HL-60/S4 (cell line): ENCODE results near the gene FLT3.
"Not testable (repeated sequence)": the region's sequence is repeated elsewhere in the genome, so short reads cannot be mapped to it uniquely, and the experiment has no call there.

Source experiments
- in situ Hi-C: fragments of 300-500 bp; cut with MboI; formaldehyde crosslinking; loops from 2 replicates; pipeline ENCODE4 v1.14.3; 2022; ENCODE audit warnings: low sequenced_read_pairs

Gene FLT3

DNA sequence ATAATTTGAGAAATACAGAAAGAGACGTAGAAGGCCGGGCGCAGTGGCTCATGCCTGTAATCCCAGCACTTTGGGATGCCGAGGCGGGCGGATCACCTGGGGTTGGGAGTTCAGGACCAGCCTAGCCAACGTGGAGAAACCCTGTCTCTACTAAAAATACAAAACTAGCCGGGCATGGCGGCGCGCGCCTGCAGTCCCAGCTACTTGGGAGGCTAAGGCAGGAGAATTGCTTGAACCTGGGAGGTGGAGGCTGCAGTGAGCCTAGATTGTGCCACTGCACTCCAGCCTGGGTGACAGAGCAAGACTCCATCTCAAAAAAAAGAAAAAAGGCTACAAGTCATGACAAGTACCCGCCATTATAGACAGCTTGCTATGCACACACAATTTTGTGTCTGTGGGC, 95.4 kb downstream of the FLT3 start:
- in situ Hi-C loops, result not testable (repeated sequence)

DNA sequence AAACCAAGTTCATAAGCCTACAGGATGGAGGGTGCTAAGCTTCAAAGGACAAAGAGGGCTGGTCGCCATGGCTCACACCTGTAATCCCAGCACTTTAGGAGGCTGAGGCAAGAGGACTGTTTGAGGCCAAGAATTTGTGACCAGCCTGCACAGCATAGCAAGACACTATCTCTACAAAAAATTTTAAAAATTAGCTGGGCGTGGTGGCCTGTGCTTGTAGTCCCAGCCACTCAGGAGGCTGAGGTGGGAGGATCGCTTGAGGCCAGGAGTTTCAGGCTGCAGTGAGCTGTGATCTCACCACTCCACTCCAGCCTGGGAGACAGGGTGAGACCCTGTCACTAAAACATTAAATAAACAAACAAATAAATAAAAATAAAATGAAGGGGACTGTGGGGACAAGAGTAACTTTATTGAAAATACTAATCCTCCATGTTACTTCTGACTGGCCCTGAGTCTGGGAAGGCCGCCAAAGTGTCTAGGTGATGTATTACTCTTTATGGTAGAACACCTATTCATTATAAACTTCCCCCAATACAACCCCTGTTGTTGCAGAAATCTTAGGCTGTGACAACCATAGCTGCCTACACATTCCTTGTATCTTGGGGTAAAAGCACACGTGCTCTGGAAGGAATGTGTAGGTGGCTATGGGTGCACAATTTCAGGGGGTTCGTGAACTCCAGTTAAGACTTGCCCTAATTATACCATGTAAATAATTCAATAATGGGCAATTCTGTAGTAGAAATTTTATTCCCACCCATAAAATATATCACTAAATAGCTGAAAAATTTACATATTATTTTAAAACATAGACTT, 97.3 kb downstream of the FLT3 start:
- in situ Hi-C loops, result no loop called here

DNA sequence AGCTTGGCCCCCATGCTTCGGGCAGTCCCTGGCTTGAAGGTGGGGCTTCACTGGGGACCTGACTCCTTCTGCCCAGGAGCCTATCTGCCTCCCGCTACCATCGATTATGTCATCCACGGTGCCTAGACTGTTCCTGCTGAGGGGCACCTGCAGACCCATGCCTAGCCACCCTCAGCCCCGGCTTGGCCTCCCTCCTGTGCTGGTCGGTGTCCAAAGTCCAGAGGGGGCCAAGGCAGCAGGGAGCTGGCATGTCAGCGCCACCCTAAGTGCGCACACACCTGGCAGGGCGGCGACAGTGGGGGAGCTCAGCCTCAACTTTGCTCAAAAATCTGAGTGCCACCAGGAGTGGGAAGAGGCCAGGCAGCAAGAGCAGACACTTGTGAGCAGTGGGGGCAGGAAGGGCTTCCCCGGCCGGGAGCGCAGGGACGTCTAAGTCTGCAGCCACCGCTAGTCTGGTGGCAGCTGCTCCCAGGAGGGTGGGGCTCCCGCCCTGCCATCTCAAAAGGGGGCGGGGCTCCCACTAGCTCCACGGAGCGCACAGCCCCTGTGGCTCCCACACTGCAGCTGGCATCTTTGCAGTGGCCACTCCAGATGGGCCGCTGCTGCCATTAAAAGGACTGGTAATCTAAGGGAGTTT, 98.4 kb downstream of the FLT3 start:
- in situ Hi-C loops, result no loop called here

DNA sequence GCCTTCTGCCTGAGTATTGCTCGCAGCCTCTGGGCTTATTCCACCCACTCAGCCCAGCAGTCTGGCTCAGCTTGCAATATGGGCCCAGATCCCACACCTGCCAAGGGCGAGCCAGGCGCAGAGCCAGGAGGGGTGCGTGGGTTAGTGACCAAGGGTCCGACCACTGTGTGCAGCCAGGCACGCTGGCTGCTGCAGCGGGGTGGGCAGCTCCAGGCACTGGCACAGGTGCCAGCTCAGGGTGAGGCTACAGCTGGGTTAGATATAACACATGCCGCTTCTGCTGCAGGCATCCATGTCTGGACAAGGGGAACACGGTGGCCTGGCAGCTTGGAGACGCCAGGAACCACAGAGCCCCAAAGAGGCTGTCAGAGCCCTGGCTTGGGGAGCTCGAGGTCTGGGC, 99.3 kb downstream of the FLT3 start:
- in situ Hi-C loops, result no loop called here

DNA sequence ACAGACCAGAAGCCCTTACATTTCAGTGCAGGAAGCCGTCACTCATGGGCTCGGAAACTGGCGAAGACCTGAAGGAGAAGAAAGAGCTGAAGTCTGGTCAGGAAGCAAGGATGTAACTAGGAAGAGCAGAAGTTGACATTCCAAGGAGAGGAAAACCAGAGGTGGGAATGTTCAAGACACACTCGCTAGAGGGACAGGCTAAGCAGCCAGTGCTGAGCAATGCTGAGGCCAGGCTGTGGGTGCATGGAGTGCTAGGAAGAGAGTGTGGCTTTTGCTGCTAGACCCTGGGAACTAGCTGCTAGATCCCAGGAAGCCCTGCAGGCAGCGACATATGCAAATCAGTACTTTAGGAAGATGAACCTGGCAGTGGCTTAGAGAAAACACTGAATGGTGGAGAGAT, 99.8 kb downstream of the FLT3 start:
- in situ Hi-C loops, result no loop called here

DNA sequence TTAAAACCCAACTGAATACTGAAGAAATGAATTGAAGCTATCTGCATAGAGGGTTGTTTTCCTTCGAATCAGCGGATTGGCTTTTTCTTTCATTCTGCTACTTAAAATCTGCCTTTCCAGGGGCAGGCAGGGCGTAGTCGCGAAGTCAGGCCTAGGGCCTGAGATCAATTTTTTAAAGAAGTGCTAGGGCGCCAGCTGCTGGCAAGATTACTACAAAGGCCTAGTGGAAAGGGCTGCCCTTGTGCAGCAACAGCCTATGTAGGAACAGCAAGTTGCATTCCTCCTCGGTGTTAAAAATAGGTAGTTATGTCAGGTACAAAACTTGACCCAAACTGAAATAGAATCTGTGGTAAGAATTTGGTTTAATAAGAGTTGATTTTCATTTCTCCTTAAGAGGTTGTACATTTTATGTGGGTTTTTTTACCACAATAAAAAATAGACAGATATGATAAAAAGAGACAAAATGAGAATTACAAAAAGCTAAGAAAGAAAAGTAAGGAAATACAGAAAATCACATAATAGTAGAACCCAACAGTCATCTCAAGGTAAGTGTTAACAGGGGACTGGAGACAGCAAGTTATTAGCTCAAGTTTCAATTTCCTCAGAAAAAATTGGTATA, 102.4 kb downstream of the FLT3 start:
- in situ Hi-C loops, result no loop called here

DNA sequence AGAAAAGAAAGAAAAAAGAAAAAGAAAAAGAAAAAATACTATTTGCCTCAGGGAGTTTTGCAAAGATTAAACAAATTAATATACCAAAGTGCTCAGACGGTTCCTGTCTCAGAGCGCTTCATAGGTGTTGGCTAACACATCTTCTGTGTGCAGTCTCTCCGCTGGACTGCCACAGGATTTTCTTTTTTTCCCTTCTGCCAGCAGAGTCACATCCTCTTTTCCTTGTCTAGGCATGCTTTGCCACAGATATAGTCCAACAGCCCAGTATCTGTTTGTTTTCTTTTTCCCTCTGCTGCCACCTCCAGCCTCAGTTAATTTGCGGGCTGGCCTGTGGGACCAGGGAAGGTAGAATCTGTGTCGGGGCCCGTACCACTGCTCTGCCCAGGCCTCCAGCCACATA, 108.5 kb downstream of the FLT3 start:
- in situ Hi-C loops, result no loop called here

DNA sequence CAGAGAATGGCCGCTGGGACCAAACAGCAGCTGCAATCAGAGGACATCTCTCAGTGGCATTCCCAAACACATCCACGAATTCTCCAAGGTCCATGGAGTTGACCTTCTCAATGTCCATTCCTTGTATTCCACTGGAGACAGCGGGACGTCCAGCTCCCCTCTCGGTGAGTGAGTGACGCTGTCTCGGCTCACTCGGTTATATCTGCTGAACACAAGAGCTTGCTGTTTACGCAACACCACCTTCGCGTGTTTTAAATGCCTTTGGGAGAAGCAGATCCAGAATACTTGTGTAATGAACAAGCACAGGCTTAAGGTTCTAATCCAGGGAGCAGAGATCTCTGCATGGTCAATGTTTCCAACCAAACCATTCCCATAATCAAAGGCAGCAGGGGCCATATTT, 111.9 kb downstream of the FLT3 start, which contains the start of gene URAD:
Gene URAD (minus strand): TSS at position 174 of the 400 bp plus-strand sequence. CDS start 56 bp downstream, at position 118.
- in situ Hi-C loops, result no loop called here

DNA sequence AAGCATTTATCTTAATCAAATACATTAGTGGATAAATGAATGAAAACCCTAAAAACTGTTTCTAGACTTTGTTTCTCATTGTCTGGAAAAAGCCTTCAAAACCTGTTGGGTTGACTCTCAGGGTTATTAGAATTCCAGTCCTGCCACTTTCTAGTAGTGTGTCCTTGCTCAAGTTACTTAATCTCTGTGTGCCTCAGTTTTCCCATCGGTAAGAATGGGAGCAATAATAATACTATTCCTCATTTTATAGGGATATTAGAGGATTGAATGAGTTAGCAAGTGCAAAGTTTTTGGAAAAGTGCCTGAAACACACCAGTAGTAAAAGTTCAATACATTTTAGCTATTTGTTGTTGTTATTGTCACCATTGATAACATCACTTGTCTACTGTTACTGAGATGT, 114.8 kb downstream of the FLT3 start:
- in situ Hi-C loops, result no loop called here

DNA sequence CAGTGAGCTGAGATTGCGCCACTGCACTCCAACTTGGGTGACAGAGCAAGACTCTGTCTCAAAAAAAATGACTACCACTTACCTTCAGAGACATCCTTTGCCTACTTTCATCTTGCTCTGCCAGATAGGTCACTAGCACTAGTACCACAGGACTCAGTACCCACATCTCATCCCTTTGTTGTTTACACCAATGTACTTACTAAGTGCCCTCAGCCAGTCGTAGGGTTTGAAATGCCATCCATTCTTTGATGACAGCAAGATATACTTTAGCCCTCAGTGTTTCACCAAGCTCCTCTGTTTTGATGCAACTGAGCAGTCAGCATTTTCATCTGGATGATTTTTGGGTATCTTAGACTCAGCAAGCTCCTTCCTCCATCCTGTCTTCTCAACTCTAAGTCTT, 118.0 kb downstream of the FLT3 start:
- in situ Hi-C loops, result no loop called here

DNA sequence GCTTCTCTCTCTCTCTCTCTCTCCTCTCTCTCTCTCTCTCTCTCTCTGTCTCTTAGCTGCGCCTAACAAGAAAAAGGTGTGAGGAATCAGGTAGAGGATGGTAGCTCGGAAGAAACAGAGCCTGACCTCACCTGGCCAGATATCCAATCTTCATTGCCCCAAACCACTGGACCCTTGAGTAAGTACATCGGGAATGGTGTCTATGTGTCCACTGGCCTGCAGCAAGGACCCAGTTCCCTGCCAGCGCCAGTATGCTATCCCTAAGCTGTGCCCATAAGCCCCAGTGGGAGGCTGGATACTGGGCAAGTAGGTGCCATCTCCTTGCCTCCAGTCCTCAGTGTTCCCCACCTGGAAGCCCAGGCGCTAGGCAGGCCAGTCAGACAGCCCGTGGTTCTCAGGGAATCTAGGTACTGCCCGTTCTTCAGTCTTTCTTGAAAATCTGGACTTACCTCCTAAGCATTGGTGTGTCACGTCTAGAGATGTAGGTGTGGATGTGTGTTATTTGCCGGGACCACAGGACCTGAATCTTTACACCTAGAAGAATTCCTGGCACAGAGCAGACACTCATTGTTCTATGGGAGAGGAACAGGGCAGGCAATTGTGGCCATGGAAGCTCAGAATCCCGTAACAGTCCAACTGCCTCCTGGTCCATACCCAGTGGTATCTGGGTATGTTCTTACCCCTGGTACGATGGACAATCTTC, 119.2 kb downstream of the FLT3 start:
- in situ Hi-C loops, result no loop called here

DNA sequence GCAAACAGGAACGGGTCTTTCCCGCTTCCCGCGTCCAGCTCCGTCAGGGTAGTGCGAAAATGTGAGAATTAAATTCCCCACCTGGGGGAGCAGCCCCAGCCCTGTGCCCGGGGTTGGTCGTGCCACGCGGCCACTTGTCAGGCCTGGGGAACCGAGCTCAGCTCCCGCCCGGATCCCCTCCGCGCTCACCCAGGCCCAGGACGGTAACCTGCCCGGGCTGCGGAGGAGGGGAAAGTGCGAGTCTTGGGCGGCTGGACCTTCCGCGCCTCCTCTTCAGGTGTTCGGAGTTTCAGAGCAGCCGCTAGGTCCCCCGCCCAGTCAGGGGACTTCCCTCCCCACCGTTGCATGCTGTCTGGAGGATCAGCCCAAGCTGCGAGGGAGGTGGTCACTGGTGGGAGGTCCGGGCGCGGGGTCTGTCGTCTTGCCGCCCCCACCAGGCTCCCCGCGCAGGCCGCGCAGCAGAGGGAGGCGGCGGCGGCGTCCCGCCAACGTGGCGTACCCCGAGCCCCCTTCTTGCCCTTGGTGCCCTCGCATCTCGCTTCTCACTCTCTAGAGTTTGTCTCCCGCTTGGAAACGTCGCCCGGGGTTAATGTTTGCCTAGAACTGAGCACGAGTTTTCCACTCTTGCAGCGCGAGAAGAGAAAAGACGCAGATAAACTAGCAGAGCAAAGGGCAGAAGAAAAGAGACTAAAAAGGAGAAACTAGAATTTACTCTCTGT, 119.9 kb downstream of the FLT3 start:
- in situ Hi-C loops, result no loop called here

DNA sequence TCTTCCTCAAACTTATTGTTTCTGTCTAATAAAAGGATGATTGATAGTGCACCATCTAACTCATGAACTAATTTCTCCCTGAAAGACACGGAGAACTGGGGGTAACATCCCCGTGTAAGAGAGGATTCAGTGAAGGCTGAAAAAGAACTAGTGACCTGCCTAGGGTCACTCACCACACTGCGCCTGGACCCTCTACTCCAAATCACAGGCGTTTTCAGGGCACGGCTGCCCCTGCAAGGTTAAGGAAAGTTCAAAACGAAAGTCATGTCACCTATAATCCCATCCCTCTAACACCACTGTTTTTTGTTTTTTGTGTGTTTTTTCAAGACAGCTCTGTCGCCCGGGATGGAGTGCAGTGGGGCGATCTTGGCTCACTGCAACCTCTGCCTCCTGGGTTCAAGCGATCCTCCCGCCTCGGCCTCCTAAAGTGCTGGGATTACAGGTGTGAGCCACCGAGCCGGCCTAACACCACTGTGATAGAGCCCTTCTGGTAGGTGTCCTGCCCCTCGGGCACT, 120.6 kb downstream of the FLT3 start:
- in situ Hi-C loops, result no loop called here

DNA sequence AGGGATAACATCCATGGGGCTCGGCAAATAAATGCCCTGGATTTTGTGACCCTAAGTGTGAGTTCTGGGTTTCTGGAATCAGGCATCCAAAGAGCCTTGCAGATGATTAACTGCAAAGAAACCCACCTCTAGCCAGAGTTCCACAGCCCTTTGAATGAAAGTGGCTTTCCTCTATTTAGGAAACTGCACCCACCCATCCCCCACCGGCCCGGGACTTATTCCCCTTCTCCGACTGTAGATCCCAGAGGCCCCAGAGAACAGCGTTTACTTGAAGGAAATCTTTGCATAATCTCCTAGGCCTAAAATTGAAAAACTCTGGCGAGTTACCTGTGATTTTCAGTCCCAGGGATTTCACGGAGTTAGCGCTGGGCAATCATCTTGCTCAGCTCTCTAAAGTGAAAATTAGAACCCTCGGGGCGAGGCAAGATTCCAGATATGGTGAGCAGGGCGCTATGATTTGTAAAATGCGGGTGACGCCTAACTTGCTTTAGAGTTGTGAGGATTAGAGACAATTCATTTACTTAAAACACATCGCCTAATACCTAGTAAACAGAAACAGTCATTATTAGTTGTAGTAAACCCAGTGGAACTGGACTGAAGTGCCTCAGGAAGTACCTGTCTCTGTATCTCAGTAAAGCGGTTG, 121.3 kb downstream of the FLT3 start:
- in situ Hi-C loops, result no loop called here

DNA sequence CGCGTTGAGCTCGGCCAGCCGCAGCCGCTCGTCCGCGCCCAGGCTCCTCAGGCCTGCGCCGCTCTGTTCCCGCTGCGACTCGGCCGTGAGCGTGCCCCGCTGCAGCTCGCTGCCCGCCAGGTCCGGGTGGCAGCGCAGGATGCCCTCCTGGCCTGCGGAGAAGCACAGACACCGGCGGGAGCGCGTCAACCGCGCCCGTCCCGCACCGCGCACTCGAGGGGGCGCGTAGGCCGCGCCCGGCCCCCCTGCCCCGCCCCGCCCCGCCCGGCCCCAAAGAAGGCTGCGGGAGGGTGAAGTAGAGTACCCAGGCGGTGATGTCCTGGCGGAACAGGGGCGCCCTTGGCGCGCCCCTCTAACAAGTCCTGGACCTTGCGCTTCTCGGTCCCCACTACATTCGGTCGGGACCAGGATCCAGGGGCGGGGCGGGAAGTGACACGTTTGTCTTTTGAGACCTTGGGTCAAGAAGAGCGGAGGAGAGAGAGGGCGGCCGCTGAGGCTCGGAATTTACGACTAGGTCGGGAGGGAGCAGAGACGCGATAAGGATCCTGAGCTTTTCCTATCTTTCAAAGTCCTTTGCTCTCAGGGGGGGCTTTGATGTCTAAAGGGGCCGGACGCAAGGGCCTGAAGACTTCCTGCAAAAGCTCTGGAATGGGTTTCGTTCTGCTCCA, 121.9 kb downstream of the FLT3 start:
- in situ Hi-C loops, result no loop called here

DNA sequence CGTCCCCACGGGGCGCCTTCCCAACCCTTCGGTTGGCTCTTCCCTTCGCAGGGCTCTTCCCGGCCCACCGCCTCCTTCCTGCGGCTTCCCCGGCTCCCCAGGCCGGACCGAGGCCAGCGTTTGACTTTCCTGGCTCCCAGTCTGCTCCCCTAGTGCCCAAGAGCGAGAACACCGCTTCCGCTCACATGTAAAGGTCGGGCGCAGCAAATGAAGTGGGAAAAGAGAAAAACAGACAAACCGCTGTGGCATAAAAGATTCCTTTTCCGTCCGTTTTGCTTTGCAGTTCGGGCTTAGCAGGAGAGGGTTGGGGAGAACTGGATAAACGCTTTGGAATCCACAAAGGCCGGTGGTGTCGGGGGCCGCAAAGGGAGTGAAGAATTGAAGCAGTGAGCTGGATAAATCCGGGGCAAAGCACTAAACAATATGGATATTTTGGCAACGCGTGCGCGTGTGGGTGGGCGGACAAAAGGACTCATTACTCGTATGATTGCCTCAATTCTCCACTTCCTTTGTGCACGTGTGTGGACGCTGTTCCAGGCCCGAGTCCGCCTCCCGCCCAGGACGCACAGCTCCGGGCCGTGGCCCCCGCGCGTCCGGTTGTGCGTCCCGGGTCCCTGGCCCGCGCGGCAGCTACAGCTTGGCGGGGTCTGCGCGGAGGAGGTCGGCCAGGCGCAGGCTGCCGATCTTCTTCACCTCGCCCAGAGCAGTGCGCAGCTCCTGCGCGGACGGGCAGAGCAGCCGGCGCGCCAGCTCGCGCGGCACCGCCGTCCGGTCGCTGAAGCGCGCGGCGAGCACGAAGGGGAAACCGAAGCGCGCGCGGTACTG, 122.7 kb downstream of the FLT3 start:
- in situ Hi-C loops, result no loop called here

DNA sequence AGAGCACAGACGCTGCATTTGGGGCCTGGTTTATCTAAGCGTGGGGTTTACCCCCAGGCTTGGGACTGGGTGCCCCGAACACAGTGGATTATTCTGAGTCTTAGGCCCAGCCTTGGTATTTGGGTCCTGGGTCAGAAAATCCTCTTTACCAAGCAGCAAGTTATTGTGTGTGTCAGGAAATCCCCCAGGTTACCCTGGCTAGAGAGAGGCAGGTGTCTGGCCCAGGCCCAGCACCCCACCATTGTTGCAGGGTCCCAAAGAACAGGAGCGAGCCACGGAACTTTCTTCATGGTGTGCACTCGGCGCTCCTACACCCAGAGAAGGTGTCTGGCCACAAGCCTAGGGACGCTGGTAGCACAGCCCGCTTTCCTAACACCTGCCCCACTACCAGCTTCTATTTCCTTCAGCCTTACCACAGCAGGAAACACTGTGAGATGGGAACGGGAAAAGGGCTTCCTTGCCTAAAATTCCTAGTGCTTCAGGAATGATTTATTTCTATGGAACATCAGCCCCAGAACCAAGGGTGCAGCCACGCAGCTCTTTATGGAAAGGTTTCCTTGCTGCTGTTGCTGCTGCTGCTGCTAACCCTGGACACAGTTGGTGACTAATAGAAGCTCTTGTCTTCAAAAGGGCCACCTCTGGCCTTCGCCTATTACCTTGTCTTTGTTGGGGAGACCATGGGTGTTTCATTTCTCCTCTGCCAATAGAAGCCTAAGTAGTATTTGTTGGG, 123.8 kb downstream of the FLT3 start:
- in situ Hi-C loops, result no loop called here
